Stimulated activated CD4-positive, alpha-beta T cell treated with anti-CD3 and anti-CD28 coated beads, TNF-alpha, amount 100 ng/mL, for 24 hours (primary cell): ENCODE results near the gene DNAH6.

Experiments used
- DNase-seq, 3 experiments: peaks; one replicate each; pipeline ENCODE4 v3.0.0-alpha.2; 2020; ENCODE audit warnings: low read depth in 3 of 3

DNAH6 gene

DNA sequence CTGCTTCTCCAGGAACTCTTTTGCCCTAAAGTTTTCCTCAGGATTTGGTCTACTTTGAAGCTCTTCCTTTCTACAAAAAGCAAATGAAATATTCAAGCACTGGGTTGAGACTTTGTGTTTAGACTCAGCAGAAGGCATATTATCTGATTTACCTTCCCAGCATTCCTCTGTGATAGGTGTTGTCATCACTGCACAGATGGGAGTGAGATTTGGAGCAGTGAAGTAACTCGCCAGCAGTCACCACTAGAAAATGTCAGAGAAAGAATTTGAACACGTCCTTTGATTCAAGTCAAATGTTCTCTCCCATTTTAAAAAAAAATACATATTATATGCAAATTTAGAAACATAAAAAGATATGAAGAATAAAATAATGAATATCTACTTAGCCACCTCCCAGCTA, 112.2 kb downstream of the DNAH6 start:
- DNase-seq: no peak

GRCh38 chr2:84629550-84629949, 113.3 kb downstream of the DNAH6 start:
- no peak for DNase-seq

- no peak for DNase-seq
These were observed 114.7 kb downstream of the DNAH6 start for GRCh38 chr2:84631047-84631446.

DNA sequence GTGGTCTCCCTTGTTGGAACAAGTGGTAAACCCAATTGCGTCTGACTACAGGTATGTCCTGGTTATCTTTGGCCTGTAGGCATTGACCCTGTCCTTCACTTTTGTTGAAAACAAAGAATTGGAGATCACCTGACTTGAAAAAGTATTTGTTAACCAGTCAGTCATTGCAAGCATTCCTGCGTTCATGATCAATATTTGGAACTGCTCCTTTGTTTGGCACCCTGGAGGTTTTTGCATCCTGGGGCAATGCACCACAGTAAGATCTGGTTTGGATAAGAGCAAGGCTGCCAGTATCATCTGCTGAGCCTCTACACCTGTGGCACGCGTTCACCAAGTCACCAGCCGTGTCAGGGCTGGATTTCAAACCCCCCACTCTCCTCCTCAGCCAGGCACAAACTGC, 115.7 kb downstream of the DNAH6 start:
- no peak for DNase-seq

DNA sequence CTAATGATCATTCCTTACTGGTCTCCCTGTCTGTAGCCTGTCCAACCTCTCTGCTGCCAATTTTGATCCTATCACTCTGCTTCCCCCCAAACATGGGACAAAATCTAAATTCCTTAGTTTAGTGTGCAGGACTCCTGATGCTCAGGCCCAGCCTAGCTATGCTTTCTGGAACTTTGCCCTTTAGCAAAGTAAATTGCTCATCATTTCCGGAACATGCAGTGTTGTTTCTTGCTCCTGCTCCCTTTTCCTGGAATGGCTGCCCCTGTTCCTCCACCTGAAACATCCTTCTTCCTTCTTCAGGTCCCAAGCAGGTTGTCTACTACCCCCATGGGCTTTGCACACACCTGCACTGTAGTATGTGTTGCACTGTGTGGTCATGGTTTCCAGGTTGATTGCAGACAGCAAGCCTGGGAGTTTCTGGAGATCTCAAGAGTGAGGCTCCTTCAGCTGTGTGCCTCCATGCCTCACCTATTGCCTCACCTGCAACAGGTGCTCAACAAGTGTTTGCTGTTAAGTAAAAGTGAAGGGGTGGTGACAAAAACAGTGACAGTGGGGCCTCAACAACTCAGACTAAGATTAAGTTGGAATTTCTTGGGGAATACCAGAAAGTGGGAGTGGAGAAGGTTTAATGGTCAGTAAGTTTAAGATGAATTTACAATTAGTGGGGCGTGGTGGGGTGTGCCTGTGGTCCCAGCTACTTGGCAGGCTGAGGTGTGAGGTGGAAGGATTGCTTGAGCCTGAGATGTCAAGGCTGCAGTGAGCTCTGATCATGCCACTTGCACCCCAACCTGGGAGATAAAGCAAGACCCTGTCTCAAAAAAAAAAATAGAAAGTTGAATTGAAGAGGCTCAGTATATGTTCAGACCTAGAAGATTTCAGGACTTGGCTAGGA, 120.0 kb downstream of the DNAH6 start:
- no peak for DNase-seq

DNA sequence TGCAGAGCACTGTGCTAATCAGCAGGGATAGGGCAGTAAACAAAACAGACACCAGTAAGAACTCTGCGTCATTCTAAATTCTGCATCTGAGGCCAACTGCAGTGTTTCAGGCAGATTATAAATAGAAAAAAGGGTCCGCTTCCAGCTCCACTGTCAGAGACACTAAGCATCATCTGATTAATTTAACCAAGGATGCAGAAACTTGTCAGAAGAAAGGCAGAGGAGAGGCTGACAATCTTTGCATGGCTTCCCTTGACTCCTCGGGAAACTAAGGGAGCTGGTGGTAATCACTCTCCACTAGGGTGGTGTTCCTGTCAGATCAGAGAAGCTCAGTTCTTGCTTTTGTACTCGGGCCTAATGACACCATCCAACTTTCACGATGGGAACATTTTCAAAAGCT, 123.5 kb downstream of the DNAH6 start:
- DNase-seq: no peak

DNA sequence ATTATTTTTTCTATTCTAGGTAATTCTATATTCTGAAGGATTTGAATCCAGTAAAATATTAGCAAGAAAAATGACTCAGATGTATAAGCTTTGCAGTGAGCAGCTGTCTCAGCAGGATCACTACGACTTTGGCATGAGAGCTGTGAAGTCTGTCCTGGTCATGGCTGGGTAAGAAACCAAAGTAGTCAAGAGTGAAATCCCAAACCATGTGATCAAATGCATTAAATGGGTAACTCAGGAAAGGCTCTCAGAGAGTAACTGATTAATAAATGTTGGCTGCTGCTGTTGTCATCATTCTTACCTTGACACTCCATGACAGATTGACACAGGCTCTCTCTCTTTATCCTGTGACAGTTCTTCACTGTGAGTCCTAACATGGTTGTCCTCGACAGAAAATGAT, 124.1 kb downstream of the DNAH6 start:
- DNase-seq: no peak

DNA sequence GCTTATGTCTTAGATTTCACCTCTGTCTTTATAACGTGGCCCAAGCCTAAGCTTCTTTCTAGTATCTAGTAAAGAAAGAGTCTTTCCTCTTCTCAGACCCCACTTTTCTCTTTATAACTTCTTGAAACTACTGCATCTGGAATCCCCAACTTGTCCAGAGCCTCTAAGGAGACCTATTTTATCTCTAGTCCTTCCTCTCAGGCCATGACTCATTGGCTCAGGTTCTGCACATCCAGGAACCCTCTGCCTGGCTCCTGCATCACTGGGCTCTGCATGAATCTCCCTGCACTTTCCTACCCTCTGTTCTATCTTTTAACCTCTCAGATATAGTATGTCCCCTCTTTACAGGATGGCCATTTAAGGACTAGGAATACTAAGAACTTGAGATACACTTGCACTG, 124.7 kb downstream of the DNAH6 start:
- DNase-seq: no peak

GRCh38 chr2:84643991-84644390, 127.7 kb downstream of the DNAH6 start:
- no peak for DNase-seq

DNA sequence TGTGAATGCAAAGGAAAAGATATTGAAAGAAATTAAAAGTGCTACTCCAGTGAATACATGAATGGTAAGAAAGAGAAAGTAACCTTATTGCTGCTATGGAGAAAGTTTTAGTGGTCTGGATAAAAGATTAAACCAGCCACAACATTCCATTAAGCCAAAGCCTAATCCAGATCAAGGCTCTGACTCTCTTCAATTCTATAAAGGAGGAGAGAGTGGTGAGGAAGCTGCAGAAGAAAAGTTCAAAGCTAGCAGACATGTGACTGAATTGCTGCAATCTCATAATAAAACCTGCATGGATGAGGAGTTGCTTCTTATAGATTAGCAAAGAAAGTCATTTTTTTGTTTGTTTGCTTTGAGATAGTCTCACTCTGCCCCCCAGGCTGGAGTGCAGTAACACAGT, 130.2 kb downstream of the DNAH6 start:
- DNase-seq: no peak

- no peak for DNase-seq
These were observed 131.0 kb downstream of the DNAH6 start for GRCh38 chr2:84647267-84647666.

GRCh38 chr2:84649058-84649457, 132.8 kb downstream of the DNAH6 start:
- DNase-seq: no peak

- no peak for DNase-seq
These were observed 133.3 kb downstream of the DNAH6 start for GRCh38 chr2:84649487-84650142.

GRCh38 chr2:84652431-84652830, 136.1 kb downstream of the DNAH6 start:
- DNase-seq: no peak

- no peak for DNase-seq
These were observed 137.0 kb downstream of the DNAH6 start for GRCh38 chr2:84653302-84653701.

DNA sequence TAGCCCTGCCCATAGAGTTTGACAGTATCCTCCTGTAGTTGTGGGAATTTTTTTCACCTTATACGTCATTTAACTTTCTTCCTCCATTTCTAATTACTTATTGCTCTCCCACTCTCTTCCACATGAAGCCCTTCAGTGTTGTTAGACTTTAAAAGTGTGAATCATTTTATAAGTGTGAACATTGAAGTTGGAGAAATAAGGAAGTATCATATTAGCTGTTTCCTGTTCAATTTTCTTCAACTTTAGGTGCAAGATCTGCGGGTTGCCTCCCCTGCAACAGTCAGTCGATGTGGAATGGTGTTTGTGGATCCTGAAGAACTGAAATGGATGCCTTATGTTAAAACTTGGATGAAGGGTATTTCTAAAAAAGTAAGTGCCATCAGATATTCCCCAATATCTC, 138.1 kb downstream of the DNAH6 start:
- DNase-seq: no peak

- no peak for DNase-seq
These were observed 152.8 kb downstream of the DNAH6 start for GRCh38 chr2:84669122-84669521.

- DNase-seq: no peak
These were observed 157.8 kb downstream of the DNAH6 start for GRCh38 chr2:84674099-84674498.

DNA sequence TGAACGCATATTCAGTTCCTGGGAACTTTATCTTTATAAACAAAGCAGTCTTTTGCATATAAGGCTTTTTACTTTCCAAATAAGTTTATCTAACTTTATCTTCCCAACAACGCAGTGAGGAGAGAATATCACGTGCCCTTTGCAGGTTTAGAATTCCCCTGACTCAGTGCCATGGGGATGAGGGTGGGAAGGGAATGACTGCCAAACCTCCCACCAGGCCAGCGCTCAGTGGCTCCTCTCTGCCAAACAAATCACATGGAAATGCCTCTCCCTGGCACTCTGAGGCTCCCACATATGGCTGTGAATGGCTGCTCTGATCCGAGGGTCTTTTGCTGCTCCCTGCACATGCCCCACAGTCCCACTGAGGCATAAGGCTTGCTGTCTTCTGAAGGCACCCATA, 158.3 kb downstream of the DNAH6 start:
- no peak for DNase-seq

GRCh38 chr2:84676295-84676694, 160.0 kb downstream of the DNAH6 start:
- DNase-seq: no peak

GRCh38 chr2:84678214-84678613, 161.9 kb downstream of the DNAH6 start:
- DNase-seq: no peak

DNA sequence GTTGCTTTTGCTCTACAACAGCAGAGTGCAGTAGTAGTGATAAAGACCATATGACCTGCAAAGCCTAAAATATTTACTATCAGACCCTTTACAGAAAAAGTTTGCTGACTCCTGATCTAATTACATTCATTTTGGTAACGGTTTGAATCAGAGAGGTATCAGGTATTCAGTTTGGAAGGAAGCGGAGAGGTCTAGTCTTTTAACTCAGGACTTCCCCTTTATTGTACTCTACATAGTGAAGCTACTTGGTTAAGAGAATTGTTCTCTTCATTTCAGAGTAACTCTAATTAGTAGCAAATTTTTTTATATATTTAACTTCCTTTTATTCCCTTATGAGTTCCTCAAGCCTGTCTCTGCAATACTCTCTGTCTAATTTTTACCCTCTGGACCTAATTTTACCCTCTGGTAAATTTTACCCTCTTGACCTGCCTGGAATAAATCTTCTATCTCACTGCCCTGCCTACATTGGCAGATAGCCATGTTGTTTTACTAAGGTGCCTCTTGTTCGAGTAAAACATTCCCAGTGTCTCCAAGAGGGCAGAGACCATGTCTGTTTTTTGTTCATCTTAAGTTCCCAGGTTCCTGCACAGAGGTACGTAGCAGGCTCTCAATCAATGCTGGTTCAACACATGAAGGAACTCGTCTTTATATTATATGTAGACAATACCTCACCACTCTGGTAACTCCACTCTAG, 170.6 kb downstream of the DNAH6 start:
- no peak for DNase-seq
